ENCODE data around the gene DNAH7. TPM values are rescaled to one million over a fixed set of nuclear protein-coding genes. Genes with fewer than 3 reads are reported as not detected.

DNAH7 gene
- total RNA-seq (2016; rRNA removed; fragmentation: Illumina TruSeq; extraction: Trizol), result 0.07 and 0.09 TPM in 2 replicates
- total RNA-seq (2016; cell fraction: cytosol; rRNA removed; fragmentation: Illumina TruSeq; extraction: Trizol; ENCODE audit: low read depth), result not detected in 2 replicates
- 0.15 TPM in 1 of 2 replicates, not detected in the other for total RNA-seq (2016; cell fraction: insoluble cytoplasmic fraction; rRNA removed; fragmentation: Illumina TruSeq; extraction: Trizol)
- total RNA-seq (2016; cell fraction: membrane; rRNA removed; fragmentation: Illumina TruSeq; extraction: Trizol), result not detected in 2 replicates
- total RNA-seq (2016; cell fraction: nucleus; rRNA removed; fragmentation: Illumina TruSeq; extraction: Trizol), result 0.12 and 0.25 TPM in 2 replicates
- polyA plus RNA-seq (2011; rRNA removed), result not detected in 2 replicates
- not detected in 2 replicates for polyA plus RNA-seq (2011; cell fraction: cytosol; rRNA removed)
- not detected in 2 replicates for polyA plus RNA-seq (2011; cell fraction: nucleus; rRNA removed)
- not detected in 2 replicates for polyA plus RNA-seq (2012)
- not detected in 2 replicates for polyA plus RNA-seq (2016; cell fraction: cytosol; fragmentation: Illumina TruSeq; extraction: Trizol; ENCODE audit: low read depth)
- not detected in 2 replicates for polyA plus RNA-seq (2016; cell fraction: insoluble cytoplasmic fraction; fragmentation: Illumina TruSeq; extraction: Trizol; ENCODE audit: low read depth)
- not detected in 2 replicates for polyA plus RNA-seq (2016; cell fraction: membrane; fragmentation: Illumina TruSeq; extraction: Trizol; ENCODE audit: low read depth)
- 0.11 and 0.85 TPM in 2 replicates for polyA plus RNA-seq (2016; cell fraction: nucleus; fragmentation: Illumina TruSeq; extraction: Trizol; ENCODE audit: insufficient read depth, low read depth)
- polyA minus RNA-seq (2011; rRNA and poly(A)+ RNA removed; ENCODE audit: low replicate concordance), result 0.07 TPM in 1 of 2 replicates, not detected in the other
- not detected in 2 replicates for polyA minus RNA-seq (2011; cell fraction: cytosol; rRNA and poly(A)+ RNA removed)
- 0.25 and 0.26 TPM in 2 replicates for polyA minus RNA-seq (2011; cell fraction: nucleus; rRNA and poly(A)+ RNA removed)
- percentile 4 among the genes with signal in this experiment for Bru-seq, nascent RNA
- percentile 5 among the genes with signal in this experiment for BruChase-seq, experiment 1, labeled RNA remaining after a 6-hour chase
- BruChase-seq, experiment 2, labeled RNA remaining after a 2-hour chase, result percentile 6 among the genes with signal in this experiment
- long read RNA-seq, experiment 1, result 0 reads
- long read RNA-seq, experiment 2, result 0 reads

DNA sequence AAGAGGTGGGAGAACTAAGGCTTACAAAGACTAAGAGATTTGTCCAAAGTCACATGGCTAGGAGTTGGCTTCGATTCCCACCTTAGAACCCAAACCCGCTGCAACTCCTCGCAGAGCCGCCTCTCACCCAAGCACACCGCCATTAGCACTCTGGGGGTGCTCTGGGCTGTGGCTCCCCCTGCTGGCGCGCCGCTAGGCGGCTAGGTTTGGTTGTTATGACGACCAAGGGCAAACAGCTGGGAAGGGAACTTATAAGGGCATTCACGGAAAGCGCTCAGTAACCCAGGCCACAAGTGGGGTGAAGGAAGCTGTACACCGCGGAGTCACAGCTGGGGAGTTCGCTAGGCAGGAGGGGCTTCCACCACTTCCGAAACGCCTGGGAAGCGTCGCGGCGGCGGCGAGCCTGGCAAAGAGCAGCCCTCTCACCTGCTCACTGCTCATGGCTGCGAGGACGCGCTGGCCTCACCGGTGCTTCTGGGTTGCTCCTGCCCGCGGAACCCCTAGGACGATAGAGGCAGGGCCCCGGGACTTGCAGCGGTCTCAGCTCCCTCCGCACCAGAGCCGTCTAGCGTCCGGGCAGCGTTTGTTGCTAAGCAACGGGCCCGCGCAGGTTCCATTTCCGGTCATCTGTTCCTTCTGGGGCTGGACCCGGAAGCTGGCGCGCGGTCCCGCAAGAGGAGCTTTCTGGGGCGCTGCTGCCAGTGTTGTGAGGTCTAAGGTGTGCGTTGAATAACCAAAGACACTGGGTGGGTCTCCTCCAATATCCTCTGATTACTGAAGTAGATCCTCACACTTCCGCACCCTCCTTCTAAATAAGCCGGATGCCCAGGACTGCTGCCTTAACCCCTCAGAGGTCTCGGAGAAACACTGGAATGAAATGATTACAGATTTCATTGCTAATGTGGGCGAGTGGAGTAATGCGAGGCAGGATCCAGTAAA is at the start of gene DNAH7:
TSS of gene DNAH7 (minus strand) at position 567 of the 939 bp plus-strand sequence. CDS start at position 441, 126 bp downstream.
- POLR2A ChIA-PET, result interaction anchor here (0.6 to 1.3 kb wide), 2 partner anchors 10 to 127 kb away, joined by 3 read pairs; no protein-coding TSS in a partner anchor
- peak within 1 kb of the TSS; percentile 94 for H2AFZ ChIP-seq (ENCODE audit: low read length)
- no peaks in the 10 kb centered on the region for H3K9me3 ChIP-seq (ENCODE audit: low read length)
- DNase-seq (ENCODE audit: low spot score), result peak; percentile 70
- WGBS (ENCODE audit: low lambda C conversion rate), result 12% methylated on average over 38 of the region's 53 CpGs
- H4K20me1 ChIP-seq (ENCODE audit: insufficient read depth, low read length), result no peaks in the 10 kb centered on the region
- no peaks in the 10 kb centered on the region for H3K36me3 ChIP-seq (replicated peaks in 1 of 2; ENCODE audit: control insufficient read depth in 1 of 2, insufficient read depth in 2 of 2, low read length in 2 of 2)
- H3K27me3 ChIP-seq (ENCODE audit: control insufficient read depth in 1 of 2, insufficient read depth in 2 of 2, low read length in 2 of 2), result no peaks in the 10 kb centered on the region
- CTCF ChIA-PET (ENCODE audit: low intra/inter-chr PET ratio, low total read pairs), result interaction anchor here (2.3 kb wide), 1 partner anchor 570 kb away, joined by 7 read pairs; no protein-coding TSS in a partner anchor
- ATAC-seq, result peak; percentile 97
- H3K4me1 ChIP-seq (ENCODE audit: insufficient read depth, low read length), result peaks cover 10% of the 10 kb centered on the region
- BruUV-seq (replicated peaks), result no TSS peak
- intact Hi-C loops (cut with micrococcal nuclease; ENCODE audit: unreplicated experiment), result loop anchor here (5.0 kb wide), 3 partner anchors 104 to 1901 kb away; partner anchors contain the start of genes SLC39A10 and STK17B
- peak within 1 kb of the TSS; percentile 48 for H3K27ac ChIP-seq (ENCODE audit: extremely low read length, insufficient read depth, low read length)
- no peaks in the 10 kb centered on the region for H3K79me2 ChIP-seq (ENCODE audit: insufficient read depth, low read length)
- no peak for FAIRE-seq
- peak within 1 kb of the TSS; percentile 67 for H3K9ac ChIP-seq (ENCODE audit: insufficient read depth, low read depth, low read length)
- H3K4me2 ChIP-seq (ENCODE audit: low read depth, low read length), result peak within 1 kb of the TSS; percentile 99
- in situ Hi-C loops (cut with HindIII; ENCODE audit: extremely low pct_ligation_motif_present, low pct_unique_long_range_greater_than_20kb), result loop anchor here (5.0 kb wide), 1 partner anchor 411 kb away; the partner anchor contains the start of gene SLC39A10
- peak within 1 kb of the TSS; percentile 56 to 89 (median 78) for H3K4me3 ChIP-seq (replicated peaks in 1 of 3; ENCODE audit: insufficient read depth in 1 of 3, low read depth in 2 of 3, low read length in 3 of 3)
- TF ChIP-seq TBX3 (IDR thresholded peaks at IDR 0.05; ENCODE audit: borderline replicate concordance), result no peak
- TF ChIP-seq, protein P1, sequence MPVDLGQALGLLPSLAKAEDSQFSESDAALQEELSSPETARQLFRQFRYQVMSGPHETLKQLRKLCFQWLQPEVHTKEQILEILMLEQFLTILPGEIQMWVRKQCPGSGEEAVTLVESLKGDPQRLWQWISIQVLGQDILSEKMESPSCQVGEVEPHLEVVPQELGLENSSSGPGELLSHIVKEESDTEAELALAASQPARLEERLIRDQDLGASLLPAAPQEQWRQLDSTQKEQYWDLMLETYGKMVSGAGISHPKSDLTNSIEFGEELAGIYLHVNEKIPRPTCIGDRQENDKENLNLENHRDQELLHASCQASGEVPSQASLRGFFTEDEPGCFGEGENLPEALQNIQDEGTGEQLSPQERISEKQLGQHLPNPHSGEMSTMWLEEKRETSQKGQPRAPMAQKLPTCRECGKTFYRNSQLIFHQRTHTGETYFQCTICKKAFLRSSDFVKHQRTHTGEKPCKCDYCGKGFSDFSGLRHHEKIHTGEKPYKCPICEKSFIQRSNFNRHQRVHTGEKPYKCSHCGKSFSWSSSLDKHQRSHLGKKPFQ (CRISPR knock-in tag; IDR thresholded peaks at IDR 0.05; ENCODE audit: insufficient replicate concordance), result peak; percentile 2
- TF ChIP-seq BRD4 (CRISPR knock-in tag; IDR thresholded peaks at IDR 0.05), result 0 out of 2 replicates have a peak, but pooled peaks have one; percentile 1
- TF ChIP-seq SAP130 (CRISPR knock-in tag; IDR thresholded peaks at IDR 0.05; ENCODE audit: low read depth), result peak; percentile 93
- no peak for TF ChIP-seq FOXM1 (CRISPR knock-in tag; IDR thresholded peaks at IDR 0.05)
- TF ChIP-seq, protein P2, sequence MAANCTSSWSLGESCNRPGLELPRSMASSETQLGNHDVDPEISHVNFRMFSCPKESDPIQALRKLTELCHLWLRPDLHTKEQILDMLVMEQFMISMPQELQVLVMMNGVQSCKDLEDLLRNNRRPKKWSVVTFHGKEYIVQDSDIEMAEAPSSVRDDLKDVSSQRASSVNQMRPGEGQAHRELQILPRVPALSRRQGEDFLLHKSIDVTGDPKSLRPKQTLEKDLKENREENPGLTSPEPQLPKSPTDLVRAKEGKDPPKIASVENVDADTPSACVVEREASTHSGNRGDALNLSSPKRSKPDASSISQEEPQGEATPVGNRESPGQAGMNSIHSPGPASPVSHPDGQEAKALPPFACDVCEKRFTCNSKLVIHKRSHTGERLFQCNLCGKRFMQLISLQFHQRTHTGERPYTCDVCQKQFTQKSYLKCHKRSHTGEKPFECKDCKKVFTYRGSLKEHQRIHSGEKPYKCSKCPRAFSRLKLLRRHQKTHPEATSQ (CRISPR knock-in tag; IDR thresholded peaks at IDR 0.05; ENCODE audit: borderline replicate concordance), result no peak
- peak; percentile 60 for TF ChIP-seq RBM39 (IDR thresholded peaks at IDR 0.05; ENCODE audit: low read depth, low read length, poor library complexity, severe bottlenecking)
- TF ChIP-seq, protein P3, sequence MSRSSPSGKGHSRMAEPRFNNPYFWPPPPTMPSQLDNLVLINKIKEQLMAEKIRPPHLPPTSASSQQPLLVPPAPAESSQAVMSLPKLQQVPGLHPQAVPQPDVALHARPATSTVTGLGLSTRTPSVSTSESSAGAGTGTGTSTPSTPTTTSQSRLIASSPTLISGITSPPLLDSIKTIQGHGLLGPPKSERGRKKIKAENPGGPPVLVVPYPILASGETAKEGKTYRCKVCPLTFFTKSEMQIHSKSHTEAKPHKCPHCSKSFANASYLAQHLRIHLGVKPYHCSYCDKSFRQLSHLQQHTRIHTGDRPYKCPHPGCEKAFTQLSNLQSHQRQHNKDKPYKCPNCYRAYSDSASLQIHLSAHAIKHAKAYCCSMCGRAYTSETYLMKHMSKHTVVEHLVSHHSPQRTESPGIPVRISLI (CRISPR knock-in tag; IDR thresholded peaks at IDR 0.05; ENCODE audit: borderline replicate concordance), result no peak
- TF ChIP-seq NFYB (CRISPR knock-in tag; IDR thresholded peaks at IDR 0.05), result no peak
- no peak for TF ChIP-seq ZNF317 (CRISPR knock-in tag; IDR thresholded peaks at IDR 0.05)
- peak; percentile 35; the same call in 1 of the 2 replicates for TF ChIP-seq HOXA5 (CRISPR knock-in tag; IDR thresholded peaks at IDR 0.05)
- peak; percentile 39; the same call in 1 of the 2 replicates for TF ChIP-seq MTF1 (CRISPR knock-in tag; IDR thresholded peaks at IDR 0.05)

Measured in HepG2 (cell line).